GM18858 (cell line): ENCODE data around the gene BDKRB1.

Source experiments
- ATAC-seq: cut with Tn5 transposase; IDR thresholded peaks from one replicate; pipeline ENCODE4 v1.9.1; 2021; ENCODE audit not compliant: unreplicated experiment

The BDKRB1 gene

GRCh38 chr14:96277890-96278289 lies 21.9 kb downstream of the BDKRB1 start:
- ATAC-seq: no peak

GRCh38 chr14:96279564-96279963 lies 23.6 kb downstream of the BDKRB1 start:
- ATAC-seq: no peak

GRCh38 chr14:96280104-96280503 lies 24.1 kb downstream of the BDKRB1 start:
- no peak for ATAC-seq

- no peak for ATAC-seq
These were observed 25.5 kb downstream of the BDKRB1 start for GRCh38 chr14:96281486-96281885.

- no peak for ATAC-seq
These were observed 28.0 kb downstream of the BDKRB1 start for GRCh38 chr14:96284008-96284407.

GRCh38 chr14:96284430-96284829 lies 28.4 kb downstream of the BDKRB1 start:
- ATAC-seq: no peak

GRCh38 chr14:96285667-96286066 lies 29.7 kb downstream of the BDKRB1 start:
- no peak for ATAC-seq

- ATAC-seq: no peak
These were observed 30.2 kb downstream of the BDKRB1 start for GRCh38 chr14:96286251-96286650.

- no peak for ATAC-seq
These were observed 31.8 kb downstream of the BDKRB1 start for GRCh38 chr14:96287856-96288255.

- no peak for ATAC-seq
These were observed 38.2 kb downstream of the BDKRB1 start for GRCh38 chr14:96294246-96294645.

- ATAC-seq: no peak
These were observed 41.0 kb downstream of the BDKRB1 start for GRCh38 chr14:96297000-96297399.

GRCh38 chr14:96297997-96298515 lies 42.0 kb downstream of the BDKRB1 start:
- no peak for ATAC-seq

- no peak for ATAC-seq
These were observed 43.4 kb downstream of the BDKRB1 start for GRCh38 chr14:96299441-96299840.

GRCh38 chr14:96303981-96304380 lies 48.0 kb downstream of the BDKRB1 start:
- no peak for ATAC-seq

- no peak for ATAC-seq
These were observed 48.9 kb downstream of the BDKRB1 start for GRCh38 chr14:96304956-96305355.

GRCh38 chr14:96307434-96307833 lies 51.4 kb downstream of the BDKRB1 start:
- ATAC-seq: no peak

- no peak for ATAC-seq
These were observed 53.3 kb downstream of the BDKRB1 start for GRCh38 chr14:96309133-96309895.

GRCh38 chr14:96309896-96310330 lies 53.9 kb downstream of the BDKRB1 start:
- ATAC-seq: no peak

GRCh38 chr14:96310906-96311305 lies 54.9 kb downstream of the BDKRB1 start:
- ATAC-seq: no peak
